ENCODE results near the gene POLD4. TPM values are rescaled to one million over a fixed set of nuclear protein-coding genes. Genes with fewer than 3 reads are reported as not detected.

Gene POLD4
- total and polyA plus RNA-seq, 2 donors (not counting 1 experiment from before 2014, with no cell fraction given), result 32.4 to 36.3 TPM

DNA sequence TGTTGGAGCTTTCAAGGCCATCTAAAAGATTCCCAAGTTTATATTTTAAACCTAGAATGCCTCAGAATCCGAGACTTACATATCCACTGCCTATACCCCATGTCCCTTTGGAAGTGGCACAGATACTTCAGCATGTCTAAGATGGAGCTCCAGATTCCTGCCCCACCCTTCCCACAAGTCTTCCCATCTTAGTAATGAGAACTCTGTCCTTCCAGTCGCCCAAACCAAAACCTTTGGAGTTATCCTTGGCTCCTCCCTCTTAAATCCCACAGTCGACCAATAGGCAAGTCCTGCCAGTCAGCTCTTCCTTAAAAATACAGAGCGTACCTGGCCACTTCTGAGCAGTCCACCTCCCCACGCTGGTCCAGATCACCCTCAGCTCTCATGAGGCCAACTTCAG lies 4.3 kb downstream of the POLD4 start:
- no peak overlapping the region for H3K9ac ChIP-seq (ENCODE audit: insufficient read depth, low read length)
- DNase-seq (ENCODE audit: low read depth in 2 of 2), result no peak
- H3K4me2 ChIP-seq (ENCODE audit: extremely low read depth, insufficient read depth, low read length), result no peak overlapping the region
- peaks cover 4% of the 10 kb centered on the region for H3K79me2 ChIP-seq (ENCODE audit: control insufficient read depth, insufficient read depth, low read length)
- H3K4me1 ChIP-seq (ENCODE audit: control insufficient read depth, extremely low read depth, insufficient read depth, low read length), result peaks cover 14% of the 10 kb centered on the region
- no peak overlapping the region for H3K4me3 ChIP-seq (replicated peaks in 1 of 4; ENCODE audit: control extremely low read depth in 1 of 4, insufficient read depth in 1 of 4, low read depth in 3 of 4, low read length in 4 of 4)
- peaks cover 1% of the 10 kb centered on the region for H3K36me3 ChIP-seq (ENCODE audit: control insufficient read depth, insufficient read depth, low read length)
- H4K20me1 ChIP-seq (ENCODE audit: control insufficient read depth, extremely low read depth, insufficient read depth, low read length), result no peaks in the 10 kb centered on the region
- no peak overlapping the region for H2AFZ ChIP-seq (ENCODE audit: low read length)
- TF ChIP-seq, protein P1, sequence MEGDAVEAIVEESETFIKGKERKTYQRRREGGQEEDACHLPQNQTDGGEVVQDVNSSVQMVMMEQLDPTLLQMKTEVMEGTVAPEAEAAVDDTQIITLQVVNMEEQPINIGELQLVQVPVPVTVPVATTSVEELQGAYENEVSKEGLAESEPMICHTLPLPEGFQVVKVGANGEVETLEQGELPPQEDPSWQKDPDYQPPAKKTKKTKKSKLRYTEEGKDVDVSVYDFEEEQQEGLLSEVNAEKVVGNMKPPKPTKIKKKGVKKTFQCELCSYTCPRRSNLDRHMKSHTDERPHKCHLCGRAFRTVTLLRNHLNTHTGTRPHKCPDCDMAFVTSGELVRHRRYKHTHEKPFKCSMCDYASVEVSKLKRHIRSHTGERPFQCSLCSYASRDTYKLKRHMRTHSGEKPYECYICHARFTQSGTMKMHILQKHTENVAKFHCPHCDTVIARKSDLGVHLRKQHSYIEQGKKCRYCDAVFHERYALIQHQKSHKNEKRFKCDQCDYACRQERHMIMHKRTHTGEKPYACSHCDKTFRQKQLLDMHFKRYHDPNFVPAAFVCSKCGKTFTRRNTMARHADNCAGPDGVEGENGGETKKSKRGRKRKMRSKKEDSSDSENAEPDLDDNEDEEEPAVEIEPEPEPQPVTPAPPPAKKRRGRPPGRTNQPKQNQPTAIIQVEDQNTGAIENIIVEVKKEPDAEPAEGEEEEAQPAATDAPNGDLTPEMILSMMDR (conservative IDR thresholded peaks at IDR 0.05 in 1 of 2, IDR thresholded peaks at IDR 0.05 in 1 of 2; ENCODE audit: low read depth in 1 of 2, low read length in 2 of 2), result no peak
- TF ChIP-seq EZH2 (IDR thresholded peaks at IDR 0.05; ENCODE audit: low read length, missing control alignments), result no peak
- no peaks in the 10 kb centered on the region for H3K9me3 ChIP-seq (ENCODE audit: control insufficient read depth, insufficient read depth, low read depth, low read length)
- H3K27me3 ChIP-seq (ENCODE audit: control insufficient read depth, insufficient read depth, low read length), result no peaks in the 10 kb centered on the region
- no peak overlapping the region for H3K27ac ChIP-seq (ENCODE audit: insufficient read depth, low read length)

DNA sequence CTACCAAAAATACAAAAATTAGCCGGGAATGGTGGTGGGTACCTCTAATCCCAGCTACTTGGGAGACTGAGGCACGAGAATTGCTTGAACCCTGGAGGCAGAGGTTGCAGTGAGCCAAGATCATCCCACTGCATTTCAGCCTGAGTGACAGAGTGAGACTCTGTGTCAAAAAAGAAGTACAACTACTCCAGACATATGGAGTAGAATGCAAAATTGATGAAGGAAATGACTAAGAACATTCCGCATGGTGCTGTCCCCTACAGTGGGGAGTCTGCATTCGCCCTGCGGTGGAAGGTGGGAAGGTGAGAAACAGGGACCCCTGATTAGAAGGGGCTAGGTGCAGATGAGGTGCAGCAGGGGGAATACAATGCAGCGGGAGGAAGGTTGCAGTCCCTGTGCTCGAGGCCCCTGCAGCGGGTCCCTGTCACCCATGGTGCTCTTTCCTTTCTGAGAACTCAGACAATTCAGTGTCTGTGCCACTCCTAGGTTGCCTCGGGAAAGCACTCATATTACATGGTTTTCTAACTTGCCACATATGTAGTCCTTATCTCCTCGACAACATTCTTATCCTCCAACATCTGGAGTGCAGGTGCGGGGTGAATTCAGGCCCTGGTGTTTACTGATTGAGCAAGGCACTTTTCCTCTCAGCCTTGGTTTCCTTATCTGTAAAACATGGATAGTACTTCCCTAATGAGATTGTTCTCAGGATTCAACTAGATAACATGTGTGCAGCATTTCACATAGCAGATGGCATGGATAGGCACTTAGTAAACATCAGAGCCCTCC lies 5.2 kb downstream of the POLD4 start:
- no peak overlapping the region for H3K27ac ChIP-seq (ENCODE audit: insufficient read depth, low read length)
- peaks cover 4% of the 10 kb centered on the region for H3K79me2 ChIP-seq (ENCODE audit: control insufficient read depth, insufficient read depth, low read length)
- H2AFZ ChIP-seq (ENCODE audit: low read length), result no peak overlapping the region
- H4K20me1 ChIP-seq (ENCODE audit: control insufficient read depth, extremely low read depth, insufficient read depth, low read length), result no peaks in the 10 kb centered on the region
- no peak overlapping the region for H3K4me2 ChIP-seq (ENCODE audit: extremely low read depth, insufficient read depth, low read length)
- H3K9ac ChIP-seq (ENCODE audit: insufficient read depth, low read length), result no peak overlapping the region
- peaks cover 12% of the 10 kb centered on the region for H3K4me1 ChIP-seq (ENCODE audit: control insufficient read depth, extremely low read depth, insufficient read depth, low read length)
- no peak overlapping the region for H3K4me3 ChIP-seq (replicated peaks in 1 of 4; ENCODE audit: control extremely low read depth in 1 of 4, insufficient read depth in 1 of 4, low read depth in 3 of 4, low read length in 4 of 4)
- peaks cover 1% of the 10 kb centered on the region for H3K36me3 ChIP-seq (ENCODE audit: control insufficient read depth, insufficient read depth, low read length)
- TF ChIP-seq EZH2 (IDR thresholded peaks at IDR 0.05; ENCODE audit: low read length, missing control alignments), result no peak
- TF ChIP-seq, protein P1 (conservative IDR thresholded peaks at IDR 0.05 in 1 of 2, IDR thresholded peaks at IDR 0.05 in 1 of 2; ENCODE audit: low read depth in 1 of 2, low read length in 2 of 2), result no peak
- H3K27me3 ChIP-seq (ENCODE audit: control insufficient read depth, insufficient read depth, low read length), result no peaks in the 10 kb centered on the region
- peak; percentile 40 to 56 for DNase-seq (ENCODE audit: low read depth in 2 of 2)
- H3K9me3 ChIP-seq (ENCODE audit: control insufficient read depth, insufficient read depth, low read depth, low read length), result no peaks in the 10 kb centered on the region

DNA sequence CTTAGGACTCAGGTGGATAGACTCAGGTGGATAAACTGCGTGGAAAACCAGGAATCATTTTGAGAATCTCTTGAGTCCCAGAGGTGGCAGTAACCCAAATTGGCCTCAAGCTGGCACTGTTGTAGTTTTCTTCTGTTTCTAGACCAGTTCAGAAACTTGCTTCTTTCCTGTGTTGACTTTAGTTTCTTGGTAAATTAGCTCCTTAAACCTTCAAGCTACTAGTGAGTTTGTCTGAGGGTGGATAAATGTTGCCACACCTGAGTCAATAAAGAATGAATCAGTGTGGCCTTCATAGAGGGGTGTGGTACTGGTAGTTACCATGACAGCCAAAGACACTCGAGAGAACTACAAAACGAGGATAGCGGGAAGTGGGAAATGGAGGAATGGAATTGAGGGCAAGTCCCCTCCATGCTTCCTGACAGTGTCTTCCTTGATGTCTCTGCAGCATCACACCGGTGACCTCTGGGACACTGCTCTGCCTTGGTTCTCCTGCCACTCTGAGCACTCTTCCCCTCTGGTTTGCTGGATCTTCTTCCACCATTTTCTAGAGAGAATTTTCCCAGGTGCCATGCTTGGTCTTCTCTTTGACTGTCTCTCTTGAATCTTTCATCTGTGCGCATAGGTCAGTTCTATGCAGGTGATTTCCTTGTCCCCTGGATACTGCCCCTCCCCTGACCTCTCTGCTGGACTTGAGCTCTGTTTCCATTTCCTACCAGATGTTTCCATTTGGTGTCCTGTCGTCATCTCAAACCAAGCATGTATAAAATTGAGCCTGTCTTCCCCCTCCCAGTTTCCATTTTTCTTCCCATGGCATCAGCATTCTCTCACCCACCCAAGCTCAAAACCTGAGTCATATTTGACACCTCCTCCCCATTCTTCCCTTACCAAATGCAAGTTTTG lies 7.2 kb downstream of the POLD4 start:
- DNase-seq (ENCODE audit: low read depth in 2 of 2), result peak; percentile 61 to 66
- H3K36me3 ChIP-seq (ENCODE audit: control insufficient read depth, insufficient read depth, low read length), result peaks cover 1% of the 10 kb centered on the region
- no peak overlapping the region for H3K9ac ChIP-seq (ENCODE audit: insufficient read depth, low read length)
- H2AFZ ChIP-seq (ENCODE audit: low read length), result no peak overlapping the region
- no peaks in the 10 kb centered on the region for H3K79me2 ChIP-seq (ENCODE audit: control insufficient read depth, insufficient read depth, low read length)
- no peak overlapping the region for H3K4me3 ChIP-seq (replicated peaks in 1 of 4; ENCODE audit: control extremely low read depth in 1 of 4, insufficient read depth in 1 of 4, low read depth in 3 of 4, low read length in 4 of 4)
- H3K4me1 ChIP-seq (ENCODE audit: control insufficient read depth, extremely low read depth, insufficient read depth, low read length), result peaks cover 6% of the 10 kb centered on the region
- no peaks in the 10 kb centered on the region for H3K9me3 ChIP-seq (ENCODE audit: control insufficient read depth, insufficient read depth, low read depth, low read length)
- H4K20me1 ChIP-seq (ENCODE audit: control insufficient read depth, extremely low read depth, insufficient read depth, low read length), result no peaks in the 10 kb centered on the region
- no peak overlapping the region for H3K4me2 ChIP-seq (ENCODE audit: extremely low read depth, insufficient read depth, low read length)
- no peak overlapping the region for H3K27ac ChIP-seq (ENCODE audit: insufficient read depth, low read length)
- TF ChIP-seq, protein P1 (conservative IDR thresholded peaks at IDR 0.05 in 1 of 2, IDR thresholded peaks at IDR 0.05 in 1 of 2; ENCODE audit: low read depth in 1 of 2, low read length in 2 of 2), result peak; percentile 87 to 90
- TF ChIP-seq EZH2 (IDR thresholded peaks at IDR 0.05; ENCODE audit: low read length, missing control alignments), result no peak
- no peaks in the 10 kb centered on the region for H3K27me3 ChIP-seq (ENCODE audit: control insufficient read depth, insufficient read depth, low read length)
